Measurements from ENCODE around the gene LTBP2.

LTBP2 gene

DNA sequence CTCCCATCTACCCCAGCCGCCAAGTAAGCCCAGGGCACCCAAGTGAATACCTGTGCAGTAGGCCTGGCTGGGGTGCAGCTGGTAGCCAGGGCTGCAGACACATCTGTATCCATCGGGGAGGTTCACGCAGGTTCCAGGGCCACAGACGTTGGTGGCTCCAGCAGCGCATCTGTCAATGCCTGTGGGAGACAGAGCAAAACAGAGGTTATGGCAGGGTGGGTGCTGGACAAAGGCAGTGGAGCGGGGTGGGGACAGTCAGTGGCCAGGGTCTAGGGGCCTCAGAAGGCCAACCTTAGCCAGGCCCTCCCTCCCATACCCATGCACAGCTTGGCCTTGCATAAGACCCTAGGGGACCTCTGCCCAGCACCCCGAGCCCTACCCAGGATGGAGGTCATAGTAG, 89.3 kb downstream of the LTBP2 start:
- no peak for FAIRE-seq

DNA sequence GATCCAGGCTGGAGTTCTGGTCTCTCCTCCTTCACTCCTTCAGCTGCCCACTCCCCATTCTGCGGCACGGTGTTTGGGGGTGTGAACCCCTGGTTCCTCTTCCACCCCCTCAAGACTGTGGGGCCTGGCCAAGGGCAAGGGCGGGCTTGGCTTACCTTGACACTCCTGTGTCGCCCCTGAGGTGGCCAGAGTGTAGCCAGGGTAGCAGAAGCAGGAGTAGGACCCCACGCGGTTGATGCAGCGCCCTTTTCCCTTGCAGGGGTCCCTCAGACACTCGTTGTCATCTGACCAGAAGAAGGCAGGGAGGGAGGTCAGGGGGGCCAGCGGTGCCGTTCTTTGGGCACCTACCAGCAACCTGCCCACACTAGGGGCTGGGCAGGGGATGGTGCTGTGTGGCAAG, 90.3 kb downstream of the LTBP2 start:
- FAIRE-seq: no peak

DNA sequence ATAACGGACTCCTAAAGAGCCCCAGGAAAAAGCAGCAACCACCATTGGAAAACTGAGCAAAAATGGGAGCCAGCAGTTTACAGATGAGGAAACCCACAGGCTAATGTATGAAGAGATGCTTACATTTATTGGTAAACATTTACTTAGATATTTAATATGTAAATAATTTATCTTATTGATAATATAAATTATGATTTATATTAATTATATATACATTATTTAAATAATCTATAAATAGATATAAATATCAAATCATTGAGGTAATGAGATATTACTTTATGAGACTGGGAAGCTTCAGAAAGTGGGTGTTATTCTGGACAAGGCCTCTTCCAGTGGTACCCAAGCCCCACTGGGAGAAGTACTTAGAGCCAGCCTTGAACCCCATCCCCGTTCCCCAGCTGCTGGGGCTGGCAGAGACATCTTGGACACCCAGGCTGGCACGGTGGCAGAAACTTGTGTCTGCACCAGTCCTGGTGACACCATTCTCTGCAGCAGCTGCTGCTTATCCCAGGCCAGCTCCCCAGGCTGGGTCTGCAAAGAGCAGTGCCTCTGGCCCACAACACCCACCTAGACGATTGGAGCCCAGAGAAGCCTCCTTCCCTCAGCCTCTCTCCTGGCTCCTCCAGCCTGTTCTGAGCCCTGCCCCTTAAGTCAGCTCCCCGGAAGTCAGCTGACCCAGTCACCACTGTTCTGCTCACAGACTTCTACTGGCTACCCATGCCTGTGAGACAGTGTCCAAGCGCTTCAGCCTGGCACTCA, 92.5 kb downstream of the LTBP2 start:
- no peak for FAIRE-seq

DNA sequence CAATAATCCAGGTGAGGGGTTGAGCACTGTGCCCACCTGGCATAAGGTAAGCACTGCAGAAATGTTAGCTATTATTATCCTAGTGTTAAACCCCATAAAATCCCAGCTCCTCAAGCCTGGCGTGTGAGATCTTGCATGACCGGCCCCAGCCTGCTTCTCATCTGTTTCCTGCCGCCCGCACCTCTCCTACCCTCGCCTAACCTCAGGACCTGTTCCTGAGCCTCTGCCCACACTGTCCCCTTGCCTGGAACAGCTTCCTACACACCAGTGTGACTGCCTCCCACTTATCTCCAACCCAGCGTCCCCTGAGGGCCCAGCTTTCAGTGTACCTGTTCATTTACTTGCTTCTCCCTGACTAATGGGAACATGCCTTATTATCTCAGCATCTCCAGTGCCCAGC, 93.8 kb downstream of the LTBP2 start:
- FAIRE-seq: no peak

DNA sequence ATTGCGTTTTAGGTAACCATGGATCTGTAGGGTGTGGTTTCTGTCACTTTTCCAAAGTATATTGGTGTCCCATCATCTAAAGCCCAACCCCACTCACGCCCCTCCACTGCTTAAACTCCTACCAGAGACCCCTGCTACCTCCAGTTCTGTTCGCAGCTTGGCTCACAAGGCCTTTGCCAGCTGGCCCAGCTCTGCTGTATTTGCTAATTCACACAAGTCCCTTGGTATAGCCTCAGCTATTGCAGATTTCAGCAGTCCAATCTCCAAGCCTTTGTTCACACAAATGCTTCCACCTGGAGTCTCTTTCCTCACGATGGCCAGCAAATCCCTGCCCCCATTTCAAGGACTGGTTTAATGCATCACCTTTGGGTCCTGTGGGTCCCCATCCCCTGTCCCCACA, 94.3 kb downstream of the LTBP2 start:
- no peak for FAIRE-seq

DNA sequence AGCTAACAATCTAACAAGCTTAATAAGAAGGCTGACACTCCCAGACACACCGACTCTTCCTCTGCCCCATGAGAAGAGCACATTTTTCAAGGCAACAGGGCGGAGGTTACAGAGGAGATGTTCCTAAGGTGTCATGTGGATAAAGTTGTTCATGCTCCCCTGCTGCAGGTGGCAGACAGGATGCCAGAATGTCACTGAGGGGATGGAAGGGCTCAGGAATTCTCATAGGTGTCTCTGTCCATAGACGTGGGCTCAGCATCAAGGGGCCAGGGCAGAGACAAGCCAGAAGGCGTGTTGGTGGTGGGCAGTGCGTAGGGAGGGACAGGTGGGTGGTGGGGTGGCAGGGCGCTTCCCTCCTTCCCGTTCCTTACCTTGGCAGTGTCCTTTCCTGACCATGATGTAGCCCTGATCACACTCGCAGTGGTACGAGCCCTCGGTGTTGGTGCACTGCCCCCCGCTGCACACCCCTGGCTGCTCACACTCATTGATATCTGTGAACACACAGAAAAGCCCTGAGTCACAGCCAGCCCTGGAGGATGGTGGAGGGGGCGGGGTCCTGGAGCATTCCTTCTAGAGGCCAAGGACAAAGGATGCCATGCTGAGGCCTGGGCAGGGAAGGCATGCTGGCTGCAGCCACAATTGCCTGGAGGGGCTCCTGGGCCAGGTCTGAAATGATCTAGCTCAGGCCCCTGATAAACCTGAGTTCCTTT, 95.4 kb downstream of the LTBP2 start:
- no peak for FAIRE-seq

DNA sequence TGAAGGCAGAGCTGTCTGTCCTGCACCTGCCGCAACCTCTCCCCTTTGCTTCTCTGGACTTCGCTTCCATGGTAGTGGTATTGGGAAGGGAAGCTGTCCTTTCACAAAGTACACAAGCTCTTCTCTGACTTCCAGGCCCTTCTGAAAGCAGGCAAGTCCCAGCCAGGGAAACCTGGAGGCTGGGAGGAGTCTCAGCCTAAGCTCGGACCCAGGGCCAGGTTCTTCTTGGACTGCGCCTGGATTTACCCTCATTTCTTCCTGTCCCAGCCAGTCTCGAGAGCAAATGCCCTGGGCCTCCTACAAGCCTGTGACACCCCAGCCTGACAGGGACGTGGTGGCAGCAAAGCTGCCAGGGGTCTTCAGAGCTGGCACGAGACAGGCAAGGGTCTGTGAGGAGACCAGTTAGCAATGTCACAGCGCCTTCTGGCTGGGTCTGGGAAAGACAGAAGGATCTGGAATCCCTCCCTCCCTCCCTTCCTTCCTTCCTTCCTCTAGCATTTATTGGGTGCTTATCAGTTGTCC, 96.1 kb downstream of the LTBP2 start:
- no peak for FAIRE-seq

DNA sequence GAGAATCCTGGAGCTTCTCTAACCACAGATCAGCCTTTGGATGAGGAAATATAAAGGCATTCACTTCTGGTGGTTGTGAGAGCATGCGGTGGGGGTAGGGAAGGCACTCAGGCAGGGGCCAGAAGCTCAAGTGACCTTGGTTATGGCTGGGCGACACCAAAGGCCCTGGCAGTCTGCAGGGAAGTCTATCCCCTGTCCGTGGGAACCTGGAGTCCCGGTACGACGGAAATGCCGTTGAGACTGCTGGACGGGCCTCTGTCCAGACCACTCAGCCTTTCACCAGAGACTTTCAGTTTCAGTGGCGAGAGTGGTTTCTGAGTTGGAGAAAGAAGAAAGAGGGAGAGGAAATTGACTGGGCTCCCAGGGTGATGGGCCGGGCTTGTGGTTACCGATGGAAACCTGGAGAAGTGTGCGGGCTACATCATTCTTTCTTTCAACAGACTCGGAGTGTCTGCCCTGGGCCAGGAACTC, 97.5 kb downstream of the LTBP2 start:
- no peak for FAIRE-seq

DNA sequence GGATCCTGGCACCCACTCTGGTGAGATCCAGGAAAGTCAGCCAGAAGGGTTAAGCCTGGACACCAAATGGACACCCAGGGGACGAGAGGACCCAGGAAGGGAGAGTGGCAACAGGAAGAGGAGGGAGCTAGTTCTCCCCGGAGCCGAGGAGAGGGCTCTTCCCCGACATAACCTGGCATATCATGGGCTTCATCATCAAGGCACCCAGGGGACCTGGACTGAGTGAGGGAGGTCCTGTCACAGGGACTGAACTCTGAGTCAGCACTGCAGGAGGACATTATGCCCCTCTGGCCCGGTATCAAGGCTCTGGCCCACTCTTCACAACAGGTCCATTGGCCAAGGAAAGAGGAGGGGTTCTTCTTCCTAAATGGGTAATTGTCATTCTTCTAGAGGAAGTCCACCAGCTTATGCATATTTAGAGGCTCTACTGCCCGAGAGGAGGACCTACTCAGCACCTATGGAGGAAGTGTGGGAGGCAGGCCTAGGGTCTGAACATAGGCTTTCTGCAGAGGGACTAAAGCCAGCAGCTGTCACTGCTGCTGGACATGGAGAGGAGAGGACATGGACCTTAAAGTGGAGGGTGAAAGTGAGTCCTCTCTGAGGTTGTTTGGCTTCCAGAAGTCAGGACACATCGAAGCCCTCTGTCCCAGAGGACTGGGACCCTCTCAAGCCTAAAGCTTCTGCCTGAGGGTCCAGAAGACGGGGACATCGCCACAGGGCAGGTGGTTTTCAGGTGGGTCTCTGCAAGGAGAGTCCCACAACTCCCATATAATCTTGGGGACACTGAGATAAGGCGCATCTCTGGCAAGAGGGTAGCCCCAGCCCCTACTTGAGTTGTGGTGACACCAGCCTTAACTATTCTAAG, 99.8 kb downstream of the LTBP2 start:
- FAIRE-seq: no peak

DNA sequence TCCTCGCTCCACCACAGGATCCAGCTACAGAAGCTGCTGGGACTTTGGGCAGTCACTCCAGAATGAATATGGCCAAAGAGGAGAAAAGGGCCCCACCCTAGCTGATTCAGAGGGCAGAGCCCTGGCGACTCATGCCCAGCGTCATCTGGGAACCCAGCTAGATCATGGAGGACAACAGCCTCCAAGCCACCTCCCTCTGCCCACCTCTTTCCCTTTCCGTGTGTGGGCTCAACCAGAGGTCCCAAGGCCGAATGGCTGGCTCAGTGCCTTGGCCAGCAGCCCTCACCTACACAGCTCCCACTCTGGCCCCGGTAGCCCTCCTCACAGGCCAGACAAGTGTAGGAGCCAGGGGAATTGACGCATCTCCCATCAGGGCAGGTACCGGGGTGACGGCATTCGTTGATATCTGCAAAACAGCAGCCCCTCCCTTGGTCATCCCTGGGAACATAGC, 101.1 kb downstream of the LTBP2 start:
- no peak for FAIRE-seq

DNA sequence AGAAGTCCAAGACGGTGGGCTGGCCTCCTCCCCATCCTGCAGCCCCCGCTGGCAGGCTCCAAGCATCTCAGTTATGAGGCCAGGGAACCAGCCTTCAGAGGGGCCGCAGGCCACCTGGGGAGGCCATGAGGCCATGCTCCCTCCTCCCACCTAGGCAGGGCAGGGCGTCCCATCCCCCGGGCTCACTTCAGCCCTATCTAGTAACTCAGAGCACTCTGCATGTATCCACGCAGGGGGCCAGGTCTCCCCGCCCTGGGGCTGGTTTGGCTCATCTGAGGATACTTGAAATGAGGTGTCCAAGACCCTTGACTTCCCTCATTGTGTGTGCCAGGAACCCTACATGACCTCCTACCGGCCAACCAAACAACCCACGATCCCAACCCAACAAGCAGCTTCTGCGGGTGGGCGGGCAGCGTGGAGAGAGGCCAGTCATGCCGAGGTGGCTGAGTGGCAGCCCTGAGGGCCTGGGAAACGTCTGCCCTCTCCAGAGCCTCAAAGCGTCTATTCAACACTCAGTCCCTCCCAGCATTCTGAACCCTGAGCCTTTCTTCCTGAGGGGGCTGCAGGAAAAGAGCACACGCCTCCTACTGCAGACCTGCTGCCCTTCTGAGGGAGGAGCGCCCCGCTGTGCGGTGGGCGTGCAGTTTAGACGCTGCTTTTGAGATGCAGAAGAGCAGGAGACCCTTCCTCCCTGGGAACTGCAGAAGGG, 101.7 kb downstream of the LTBP2 start:
- FAIRE-seq: no peak

DNA sequence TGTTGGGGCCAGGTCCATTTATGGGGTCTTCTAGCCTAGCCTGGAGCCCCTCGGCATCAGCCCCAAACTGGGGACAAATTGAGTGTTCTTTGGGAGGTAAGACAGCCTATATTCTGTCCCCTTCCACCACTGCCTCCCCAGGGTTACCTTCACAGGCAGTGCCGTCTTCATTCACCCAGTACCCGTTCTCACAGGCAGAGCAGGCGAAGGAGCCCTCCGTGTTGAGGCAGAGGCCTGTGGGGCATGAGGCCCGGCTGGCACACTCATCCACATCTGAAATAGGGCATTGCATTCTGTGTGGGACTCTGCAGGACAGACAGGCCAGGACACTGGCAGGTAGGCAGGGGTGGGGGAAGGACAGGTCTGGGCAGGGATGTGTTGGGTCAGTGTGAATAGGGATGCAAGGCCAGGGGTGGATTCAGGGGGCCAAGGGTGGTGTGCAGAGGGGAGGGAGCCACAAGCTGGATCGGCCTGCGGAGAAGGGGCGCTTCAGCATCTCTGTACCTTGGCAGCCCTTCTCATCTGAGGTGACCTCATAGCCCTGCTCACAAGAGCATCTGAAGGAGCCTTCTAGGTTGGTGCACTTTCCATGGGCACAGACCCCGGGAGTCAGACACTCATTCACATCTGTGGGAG, 102.3 kb downstream of the LTBP2 start:
- no peak for FAIRE-seq

DNA sequence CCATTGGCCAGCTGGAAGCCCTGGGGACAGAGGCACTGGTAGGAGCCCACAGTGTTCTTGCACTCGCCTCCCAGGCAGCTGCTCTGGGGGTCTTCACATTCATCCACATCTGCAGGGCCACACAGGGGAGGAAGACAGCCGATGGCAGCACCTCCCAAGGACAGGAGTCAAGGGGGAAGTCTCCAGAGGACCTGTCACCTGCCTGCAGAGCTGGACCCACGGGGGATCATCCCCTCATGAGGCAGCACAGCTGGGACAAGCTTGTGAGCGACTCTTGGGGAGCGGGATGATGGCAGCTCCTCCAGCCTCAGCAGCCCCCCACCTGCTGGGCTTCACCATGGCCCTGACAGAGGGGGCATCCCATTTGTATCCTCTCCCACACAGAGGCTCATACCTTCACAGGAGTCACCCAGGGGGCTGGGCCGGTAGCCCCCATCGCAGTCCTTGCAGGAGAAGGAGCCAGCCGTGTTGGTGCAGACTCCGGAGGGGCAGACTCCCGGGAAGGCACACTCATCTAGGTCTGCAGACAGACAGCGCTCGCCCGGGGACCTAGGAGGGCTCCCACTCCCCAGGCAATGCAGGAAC, 103.1 kb downstream of the LTBP2 start:
- FAIRE-seq: no peak

DNA sequence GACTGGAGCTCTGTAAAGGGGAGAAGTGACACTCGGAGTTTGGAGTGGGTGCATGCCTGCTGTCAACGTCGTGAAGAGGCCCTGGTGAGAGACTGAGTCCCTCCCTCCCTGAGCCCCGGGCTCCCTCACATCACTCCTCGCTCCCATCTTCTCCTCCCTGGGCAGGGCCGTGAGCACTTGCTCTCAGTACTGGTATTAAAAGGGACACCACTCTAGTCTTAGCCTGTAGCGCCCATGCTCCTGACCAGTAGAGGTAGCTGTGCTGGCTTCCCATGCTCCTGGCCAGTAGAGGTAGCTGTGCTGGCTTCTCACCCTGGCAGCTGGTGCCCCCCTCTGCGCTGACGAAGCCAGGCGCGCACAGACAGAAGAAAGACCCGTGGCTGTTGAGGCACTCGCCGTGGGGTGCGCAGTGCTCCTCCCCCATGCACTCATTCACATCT, 103.7 kb downstream of the LTBP2 start:
- no peak for FAIRE-seq

DNA sequence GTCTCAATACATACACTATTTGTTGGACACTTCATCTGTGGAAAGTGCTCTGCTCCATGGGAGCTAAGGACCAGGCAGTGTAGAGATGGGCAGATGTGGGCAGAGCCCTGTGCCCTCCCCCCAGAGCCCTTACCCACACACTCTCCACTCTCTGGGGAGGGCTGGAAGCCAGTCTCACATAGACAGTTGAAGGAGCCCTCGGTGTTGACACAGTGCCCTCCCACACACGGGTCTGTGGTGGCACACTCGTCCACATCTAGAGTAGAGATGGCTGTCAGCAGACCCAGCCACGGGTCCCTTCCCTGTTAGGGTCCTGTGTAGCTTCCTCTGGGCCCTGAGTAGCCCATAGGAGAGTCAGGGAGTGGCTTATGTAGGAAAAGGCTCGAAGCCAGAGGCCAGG, 104.2 kb downstream of the LTBP2 start:
- FAIRE-seq: no peak

DNA sequence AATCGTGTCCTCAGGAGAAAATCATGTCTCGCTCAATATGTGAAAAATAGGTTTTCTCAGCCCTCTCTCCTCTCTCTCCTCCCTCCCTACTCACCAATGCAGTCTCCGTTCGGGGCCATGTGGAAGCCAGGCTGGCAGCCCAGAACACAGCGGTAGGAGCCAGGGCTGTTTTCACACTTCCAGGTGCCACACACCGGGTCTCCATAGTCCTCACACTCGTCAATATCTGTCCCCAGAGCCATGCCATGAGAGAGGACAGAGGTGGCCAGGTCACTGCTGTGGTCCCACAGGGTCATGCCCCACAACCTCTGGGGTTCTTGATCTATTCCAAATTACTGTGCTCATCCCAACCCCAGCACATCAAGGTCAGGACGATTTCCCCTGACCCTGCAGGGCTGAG, 105.0 kb downstream of the LTBP2 start:
- no peak for FAIRE-seq

DNA sequence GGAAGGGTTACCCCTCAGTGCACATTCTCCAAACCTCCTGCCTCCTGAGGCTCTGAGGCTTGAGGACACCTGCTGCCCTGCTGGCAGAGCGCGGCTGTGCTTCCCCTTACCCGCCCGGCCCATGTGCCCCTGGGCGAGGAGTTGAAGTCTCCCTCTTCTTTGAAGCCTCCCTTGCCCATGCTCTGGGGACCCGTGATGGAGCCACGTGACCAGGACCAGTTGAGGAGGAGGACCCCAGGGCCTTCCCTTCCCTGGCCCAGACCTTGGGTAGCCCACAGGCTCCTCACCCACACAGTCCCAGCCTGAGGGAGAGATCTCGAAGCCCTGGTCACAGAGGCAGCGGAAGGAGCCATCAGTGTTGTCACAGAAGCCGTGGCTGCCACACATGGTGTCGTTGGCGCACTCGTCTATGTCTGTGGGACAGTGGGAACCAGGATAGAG, 105.6 kb downstream of the LTBP2 start:
- no peak for FAIRE-seq

DNA sequence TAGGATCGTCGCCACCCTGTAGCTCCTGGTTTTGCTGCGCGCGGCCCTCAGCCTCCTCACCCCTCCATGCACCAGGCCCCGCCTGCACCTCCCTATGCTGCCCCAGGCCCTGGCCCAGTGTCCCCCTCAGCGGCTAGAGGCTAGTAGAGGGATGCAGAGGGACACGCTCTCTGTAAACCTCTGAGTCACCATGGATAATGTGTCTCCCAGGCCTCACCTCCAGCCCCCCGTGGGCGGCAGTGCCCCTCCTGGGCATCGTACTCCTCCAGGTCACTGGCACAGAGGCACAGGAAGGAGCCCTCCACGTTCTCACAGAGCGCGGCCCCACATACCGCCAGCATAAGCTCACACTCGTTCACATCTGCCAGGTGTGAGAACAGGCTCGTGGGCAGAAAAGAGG, 106.2 kb downstream of the LTBP2 start:
- no peak for FAIRE-seq

DNA sequence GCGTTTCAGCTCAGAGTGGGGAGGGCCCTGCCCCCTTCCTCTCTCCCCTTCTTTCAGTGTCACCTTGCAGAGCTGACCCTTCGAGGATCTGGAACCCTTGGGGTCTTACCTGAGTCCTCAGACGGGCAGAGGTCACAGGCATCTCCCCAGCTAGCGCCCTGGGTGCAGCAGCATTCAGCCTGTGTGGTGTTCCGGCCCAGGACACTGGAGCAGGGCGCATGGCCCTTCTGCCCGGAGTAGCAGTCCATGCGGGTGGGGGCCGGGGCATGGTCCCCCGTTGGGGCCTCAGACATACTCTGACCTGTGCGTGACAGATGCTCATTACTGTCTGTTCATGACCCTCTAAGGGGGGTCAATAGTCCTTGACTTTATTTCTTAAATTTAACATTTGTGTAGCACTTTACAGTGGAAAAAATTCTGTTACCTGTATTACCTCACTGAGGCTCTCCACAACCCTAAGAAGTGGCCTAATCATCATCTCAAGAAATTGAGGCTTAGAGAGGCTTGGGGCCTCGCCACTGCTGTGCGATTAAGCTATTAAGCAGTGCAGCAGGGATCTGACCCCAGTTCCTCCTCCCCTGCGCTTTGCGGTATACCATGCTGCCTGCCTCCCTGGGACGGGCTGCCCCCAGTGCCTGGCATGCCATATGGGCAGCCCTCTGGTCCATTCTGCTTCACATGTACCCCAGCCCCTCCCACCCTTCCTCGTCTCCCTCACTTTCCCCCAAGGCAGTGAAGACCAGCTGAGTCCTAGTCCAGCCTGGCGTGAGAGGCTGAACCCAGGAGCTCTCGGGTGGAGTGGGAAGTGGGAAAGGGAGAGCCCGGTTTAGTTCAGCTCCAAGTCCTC, 106.9 kb downstream of the LTBP2 start:
- FAIRE-seq: no peak

DNA sequence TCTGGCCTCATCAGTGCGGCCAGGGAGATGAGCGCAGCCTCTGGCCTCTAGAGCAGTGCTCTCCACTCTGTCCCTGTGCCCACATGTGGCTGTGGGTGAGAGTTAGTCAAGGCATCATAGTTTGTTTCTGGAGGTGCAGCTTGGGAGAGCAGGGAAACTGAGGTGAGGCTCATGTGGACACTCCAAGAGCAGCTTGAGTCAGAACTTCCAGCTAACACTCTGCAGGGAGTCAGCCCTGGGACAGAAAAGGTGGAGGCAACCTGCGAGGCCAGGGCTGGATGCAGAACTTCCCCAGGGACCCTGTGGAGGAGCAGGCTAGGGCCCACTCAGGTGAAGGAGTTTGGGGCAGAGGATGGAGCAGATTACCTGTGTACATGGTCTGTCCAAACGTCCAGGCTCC, 107.6 kb downstream of the LTBP2 start:
- FAIRE-seq: no peak

DNA sequence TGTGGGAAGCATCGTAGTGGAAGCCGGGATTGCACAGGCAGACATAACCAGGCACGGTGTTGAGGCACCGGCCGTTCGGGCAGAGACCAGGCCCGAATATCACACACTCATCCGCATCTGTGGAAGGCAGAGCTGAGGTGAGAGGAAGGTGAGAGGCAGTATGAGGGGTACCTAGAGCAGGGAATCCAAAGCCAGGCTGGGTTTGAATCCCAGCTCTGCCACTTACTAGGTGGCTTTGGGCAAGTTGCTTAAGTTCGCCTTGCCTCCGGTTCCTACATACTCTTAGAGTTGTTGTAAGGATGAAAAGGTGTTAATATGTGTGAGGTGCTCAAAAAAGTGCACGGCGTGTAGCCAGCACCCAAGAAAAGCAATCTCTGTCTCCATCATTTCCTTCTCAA, 108.1 kb downstream of the LTBP2 start:
- no peak for FAIRE-seq
